GM12891 (cell line): ENCODE data around the gene JAZF1.

Experiments used
- POLR2A ChIP-seq: IDR thresholded peaks from 2 replicates; pipeline ENCODE4 v1.6.1; 2011; ENCODE audit warnings: low read depth, low read length, control low read depth
- POLR2AphosphoS5 ChIP-seq: IDR thresholded peaks from 2 replicates; pipeline ENCODE4 v1.6.1; 2011; ENCODE audit warnings: low read depth, low read length, control low read depth
- SPI1 ChIP-seq: IDR thresholded peaks from 2 replicates; pipeline ENCODE4 v1.6.1; 2011; ENCODE audit warnings: low read depth, low read length, control low read depth

DNA sequence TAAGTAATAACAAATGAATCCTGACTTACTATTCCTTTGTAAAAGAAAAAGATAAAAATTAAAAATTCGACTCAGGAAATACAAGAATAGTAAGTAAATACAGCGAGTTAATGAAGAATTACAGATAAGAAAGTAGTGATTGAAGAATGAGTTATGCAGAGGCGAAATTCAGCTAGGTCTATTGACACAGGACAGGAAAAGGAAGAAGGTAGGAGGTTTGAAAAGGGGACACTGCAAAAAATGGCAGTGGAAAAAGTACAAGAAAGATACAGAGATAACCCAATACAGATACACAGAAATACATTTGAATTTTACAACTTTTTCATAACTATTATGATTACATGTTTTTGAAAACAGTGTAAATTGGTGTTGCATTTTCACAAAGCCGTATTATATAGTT lies 28.0 kb downstream of the JAZF1 start:
- TF ChIP-seq POLR2AphosphoS5 = no peak
- no peak for TF ChIP-seq POLR2A
- TF ChIP-seq SPI1 = no peak
